ENCODE data around the gene TECPR1. TPM values are rescaled to one million over a fixed set of nuclear protein-coding genes. Genes with fewer than 3 reads are reported as not detected.

TECPR1 gene
- total and polyA plus RNA-seq, 2 of the 8 experiments (the other 6 are each of a cell fraction or from before 2014, with no cell fraction given) = 1.3 to 11.1 TPM

DNA sequence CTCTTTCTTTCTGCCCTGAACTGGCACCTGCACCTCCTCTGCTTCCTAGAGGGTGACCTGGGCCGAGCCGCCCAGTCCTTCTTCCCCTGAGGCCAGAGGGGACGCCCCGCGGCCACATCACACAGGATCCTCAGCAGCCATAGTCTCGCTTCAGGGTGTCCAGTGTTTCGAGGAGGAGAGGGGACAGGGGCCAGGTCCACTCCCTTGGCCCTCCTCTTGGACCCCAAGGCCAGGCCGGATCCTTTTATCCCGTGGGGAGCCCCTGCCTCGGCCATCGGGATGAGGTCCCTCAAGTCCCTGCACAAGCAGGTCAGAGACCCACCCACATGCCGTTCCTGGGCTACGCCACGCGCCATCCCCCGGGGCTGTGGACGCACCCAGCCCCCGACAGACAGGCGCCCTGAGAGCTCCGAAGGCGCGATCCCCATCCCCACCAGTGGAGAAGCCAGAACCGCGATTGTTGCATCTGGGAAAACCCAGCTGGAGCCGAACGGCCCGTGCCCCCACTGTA lies 37.2 kb downstream of the TECPR1 start:
- Histone ChIP-seq H2BK5ac (ENCODE audit: low read depth, low read length) (no peak overlapping the region), H3K18ac (ENCODE audit: extremely low read depth, low read length) (no peak overlapping the region), H2BK12ac (ENCODE audit: low read depth, low read length) (no peak overlapping the region), H3K79me1 (ENCODE audit: low read depth, low read length) (no peaks in the 10 kb centered on the region; the same call in 1 of the 2 replicates), H4K8ac (ENCODE audit: extremely low read depth, insufficient read depth, low read length) (no peak overlapping the region), H3K79me2 (ENCODE audit: control insufficient read depth in 1 of 2, insufficient read depth in 2 of 2, low read length in 2 of 2) (no peaks in the 10 kb centered on the region), H3K56ac (replicated peaks; ENCODE audit: insufficient read length, low read depth, low read length) (no peak overlapping the region), H3K14ac (ENCODE audit: insufficient read length) (no peak overlapping the region), H4K91ac (replicated peaks; ENCODE audit: insufficient read length, low read length) (no peak overlapping the region), H3K4me1 (replicated peaks in 1 of 4; ENCODE audit: control insufficient read depth in 3 of 4, insufficient read depth in 4 of 4, low read length in 3 of 4) (peaks cover 0 to 5% (median 3%) of the 10 kb centered on the region in 4 experiments; a peak in 3 of 7 replicates), H2AFZ (ENCODE audit: low read length) (no peak overlapping the region), H3K4me2 (ENCODE audit: insufficient read depth in 1 of 2, low read depth in 2 of 2, low read length in 2 of 2) (no peak overlapping the region), H3K4me3 (ENCODE audit: extremely low read depth in 1 of 4, insufficient read depth in 2 of 4, low read depth in 3 of 4, low read length in 4 of 4) (no peak overlapping the region), H3K23ac (ENCODE audit: insufficient read length) (no peak overlapping the region), H2BK15ac (ENCODE audit: low read length) (no peak overlapping the region), H3K23me2 (ENCODE audit: low read depth, low read length) (peaks cover 4% of the 10 kb centered on the region; the same call in 1 of the 2 replicates), H3K4ac (replicated peaks; ENCODE audit: insufficient read length, low read depth, low read length) (no peak overlapping the region), H4K20me1 (replicated peaks in 1 of 2; ENCODE audit: control insufficient read depth in 1 of 2, insufficient read depth in 2 of 2, low read length in 2 of 2) (peaks cover 0 to 3% of the 10 kb centered on the region in 2 experiments), H3K36me3 (ENCODE audit: control insufficient read depth in 2 of 4, insufficient read depth in 4 of 4, low read length in 3 of 4) (no peaks in the 10 kb centered on the region), H4K5ac (ENCODE audit: insufficient read length, low read depth, low read length) (no peak overlapping the region), H3K27me3 (replicated peaks in 1 of 4; ENCODE audit: control insufficient read depth in 3 of 4, extremely low read depth in 1 of 4, insufficient read depth in 3 of 4, low read length in 3 of 4) (no peaks in the 10 kb centered on the region), H2BK120ac (replicated peaks; ENCODE audit: low read depth, low read length) (no peak overlapping the region), H2BK20ac (ENCODE audit: low read length) (no peak overlapping the region), H2AK5ac (ENCODE audit: low read depth, low read length) (no peak overlapping the region), H3K27ac (ENCODE audit: low read depth, low read length) (no peak overlapping the region), H3K9me3 (ENCODE audit: insufficient read depth in 2 of 2, low read depth in 1 of 2, low read length in 1 of 2) (no peaks in the 10 kb centered on the region), H3K9ac (replicated peaks in 1 of 4; ENCODE audit: extremely low read depth in 1 of 4, low read depth in 3 of 4, low read length in 3 of 4) (no peak overlapping the region)
- 91% methylated on average over 23 of the region's 27 CpGs; no CpG with 5 or more reads in 1 of the 2 experiments for WGBS, 2 experiments (ENCODE audit: extremely low coverage in 1 of 2, insufficient coverage in 1 of 2, insufficient read length in 1 of 2, insufficient replicate concordance in 2 of 2, low coverage in 1 of 2, low lambda C conversion rate in 2 of 2, missing lambda C conversion rate in 1 of 2)
- FAIRE-seq (no peak), DNase-seq (ENCODE audit: low read depth in 1 of 2, low spot score in 2 of 2) (no peak)
- ChIA-PET CTCF (ENCODE audit: partially characterized antibody) (interaction anchor here (0.7 kb wide), 1 partner anchor 46 kb away, joined by 3 read pairs; no protein-coding TSS in a partner anchor), POLR2A (ENCODE audit: partially characterized antibody) (no interaction called here)
- TF ChIP-seq ZNF274 (IDR thresholded peaks at IDR 0.05; ENCODE audit: borderline replicate concordance, extremely low read depth, low read length) (no peak), YY1 (IDR thresholded peaks at IDR 0.05; ENCODE audit: low read depth, low read length) (no peak), HDAC6 (IDR thresholded peaks at IDR 0.05; ENCODE audit: low read depth, low read length) (no peak), NRF1 (IDR thresholded peaks at IDR 0.05; ENCODE audit: low read depth, low read length) (no peak), POLR2AphosphoS5 (IDR thresholded peaks at IDR 0.05; ENCODE audit: low read depth, low read length) (no peak), TCF12 (IDR thresholded peaks at IDR 0.05; ENCODE audit: low read depth, low read length) (no peak), TBP (IDR thresholded peaks at IDR 0.05; ENCODE audit: low read depth, low read length) (no peak), HDAC2 (IDR thresholded peaks at IDR 0.05; ENCODE audit: borderline replicate concordance in 1 of 2, low read depth in 2 of 2, low read length in 2 of 2) (no peak), SIN3A (conservative IDR thresholded peaks at IDR 0.05 in 1 of 2, IDR thresholded peaks at IDR 0.05 in 1 of 2; ENCODE audit: low read depth in 1 of 2, low read length in 2 of 2) (no peak)
